GM12874 (cell line): Measurements from ENCODE around the gene OR9Q1.

Experiments used
- TF ChIP-seq, protein P1 (sequence below): IDR thresholded peaks from 2 replicates; pipeline ENCODE4 v1.5.1; 2011; ENCODE audit warnings: low read depth, mild to moderate bottlenecking, control low read depth, low read length, moderate library complexity; ENCODE audit not compliant: insufficient read depth

OR9Q1 gene

DNA sequence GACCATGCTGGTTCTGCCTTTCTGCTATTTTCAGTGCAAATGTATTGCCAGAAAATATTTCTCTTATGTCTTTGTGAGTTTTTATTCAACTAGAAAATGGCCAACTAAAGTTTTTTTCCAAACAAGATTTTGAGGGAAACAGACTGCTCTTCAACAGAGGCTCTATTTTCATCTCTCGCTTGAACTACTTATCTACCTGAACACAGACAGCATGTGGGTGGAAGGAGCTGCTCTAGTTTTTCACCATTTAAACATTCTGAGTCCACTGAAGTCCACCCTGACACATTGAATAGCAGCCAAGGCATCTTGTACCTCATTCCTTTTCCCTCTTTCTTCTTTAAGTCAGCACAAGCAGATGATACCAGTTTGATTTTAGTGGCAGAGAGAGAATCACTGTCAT is 111.5 kb downstream of the OR9Q1 start:
- TF ChIP-seq, protein P1, sequence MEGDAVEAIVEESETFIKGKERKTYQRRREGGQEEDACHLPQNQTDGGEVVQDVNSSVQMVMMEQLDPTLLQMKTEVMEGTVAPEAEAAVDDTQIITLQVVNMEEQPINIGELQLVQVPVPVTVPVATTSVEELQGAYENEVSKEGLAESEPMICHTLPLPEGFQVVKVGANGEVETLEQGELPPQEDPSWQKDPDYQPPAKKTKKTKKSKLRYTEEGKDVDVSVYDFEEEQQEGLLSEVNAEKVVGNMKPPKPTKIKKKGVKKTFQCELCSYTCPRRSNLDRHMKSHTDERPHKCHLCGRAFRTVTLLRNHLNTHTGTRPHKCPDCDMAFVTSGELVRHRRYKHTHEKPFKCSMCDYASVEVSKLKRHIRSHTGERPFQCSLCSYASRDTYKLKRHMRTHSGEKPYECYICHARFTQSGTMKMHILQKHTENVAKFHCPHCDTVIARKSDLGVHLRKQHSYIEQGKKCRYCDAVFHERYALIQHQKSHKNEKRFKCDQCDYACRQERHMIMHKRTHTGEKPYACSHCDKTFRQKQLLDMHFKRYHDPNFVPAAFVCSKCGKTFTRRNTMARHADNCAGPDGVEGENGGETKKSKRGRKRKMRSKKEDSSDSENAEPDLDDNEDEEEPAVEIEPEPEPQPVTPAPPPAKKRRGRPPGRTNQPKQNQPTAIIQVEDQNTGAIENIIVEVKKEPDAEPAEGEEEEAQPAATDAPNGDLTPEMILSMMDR: no peak

DNA sequence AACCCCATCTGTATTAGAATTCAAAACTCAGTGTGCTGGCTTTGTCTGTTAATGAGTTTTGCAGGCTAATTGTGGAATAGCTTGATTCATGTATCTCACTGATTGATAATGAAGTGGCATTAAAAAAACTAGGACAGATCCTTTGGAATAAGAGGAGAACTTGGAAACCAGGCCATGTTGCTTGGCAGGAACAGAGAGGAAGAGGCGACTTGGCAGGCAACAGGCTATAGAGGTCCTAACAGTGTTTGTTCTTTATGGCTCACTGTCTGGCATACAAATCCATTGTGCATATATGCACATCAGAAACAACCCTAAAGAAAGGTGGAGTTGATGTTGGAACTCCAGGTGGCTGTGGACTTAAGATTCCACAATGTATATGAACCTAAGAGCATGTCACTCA is 119.1 kb downstream of the OR9Q1 start:
- TF ChIP-seq, protein P1: no peak

DNA sequence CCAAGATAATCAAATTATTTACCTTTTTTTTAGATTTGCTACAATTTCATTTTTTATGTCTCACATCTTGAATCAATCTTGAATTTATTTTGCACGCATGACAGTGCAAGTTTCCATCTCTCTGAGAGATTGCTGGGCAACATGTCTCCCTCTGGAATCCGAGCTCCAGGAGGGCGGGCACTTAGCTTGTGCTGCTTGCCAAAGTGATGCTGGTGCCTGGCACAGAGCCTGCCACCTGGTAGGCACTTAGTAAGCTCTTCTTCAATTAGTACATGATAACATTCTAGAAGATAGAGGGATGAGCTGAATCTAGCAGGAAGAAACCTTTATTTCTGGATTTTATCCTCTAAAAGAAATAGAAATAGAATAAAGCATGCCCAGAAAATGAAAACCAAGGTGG is 129.1 kb downstream of the OR9Q1 start:
- TF ChIP-seq, protein P1: no peak

DNA sequence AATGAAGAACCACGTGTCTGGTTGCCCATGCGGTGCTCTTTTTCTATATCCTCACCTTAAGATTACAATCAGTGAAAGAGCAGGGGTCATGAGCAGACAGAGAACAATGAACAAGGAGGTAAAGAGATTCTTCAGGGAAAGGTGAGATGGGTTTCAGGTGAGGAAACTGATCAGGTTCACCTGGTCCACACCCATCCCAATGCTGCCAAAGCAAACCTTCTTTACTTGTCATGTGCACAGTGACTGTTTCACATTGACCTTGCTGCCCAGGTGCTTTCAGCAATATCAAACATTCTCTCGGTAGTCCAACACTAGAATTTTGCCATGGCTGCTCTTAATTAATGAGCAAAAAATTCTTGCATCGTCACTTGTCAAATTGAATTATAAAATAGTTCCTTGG is 140.7 kb downstream of the OR9Q1 start:
- TF ChIP-seq, protein P1: no peak

DNA sequence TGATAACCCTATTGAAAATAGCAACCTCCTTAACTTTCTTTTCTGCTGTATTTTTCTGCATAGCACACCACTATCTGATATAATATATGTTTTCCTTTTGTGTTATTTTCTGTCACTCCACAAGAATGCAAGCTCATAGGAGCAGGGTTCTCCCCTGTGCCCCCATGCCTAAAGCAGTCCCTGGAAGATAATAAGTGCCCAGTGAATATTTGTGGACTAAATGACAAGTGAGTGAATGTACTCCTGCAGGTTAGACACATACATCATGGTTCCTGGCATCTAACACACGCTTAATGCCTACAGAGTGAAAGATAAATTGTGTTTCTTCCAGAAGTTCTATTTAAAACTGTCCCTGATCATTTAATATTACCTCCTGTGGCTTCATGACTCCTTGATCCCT is 141.3 kb downstream of the OR9Q1 start:
- TF ChIP-seq, protein P1: no peak

DNA sequence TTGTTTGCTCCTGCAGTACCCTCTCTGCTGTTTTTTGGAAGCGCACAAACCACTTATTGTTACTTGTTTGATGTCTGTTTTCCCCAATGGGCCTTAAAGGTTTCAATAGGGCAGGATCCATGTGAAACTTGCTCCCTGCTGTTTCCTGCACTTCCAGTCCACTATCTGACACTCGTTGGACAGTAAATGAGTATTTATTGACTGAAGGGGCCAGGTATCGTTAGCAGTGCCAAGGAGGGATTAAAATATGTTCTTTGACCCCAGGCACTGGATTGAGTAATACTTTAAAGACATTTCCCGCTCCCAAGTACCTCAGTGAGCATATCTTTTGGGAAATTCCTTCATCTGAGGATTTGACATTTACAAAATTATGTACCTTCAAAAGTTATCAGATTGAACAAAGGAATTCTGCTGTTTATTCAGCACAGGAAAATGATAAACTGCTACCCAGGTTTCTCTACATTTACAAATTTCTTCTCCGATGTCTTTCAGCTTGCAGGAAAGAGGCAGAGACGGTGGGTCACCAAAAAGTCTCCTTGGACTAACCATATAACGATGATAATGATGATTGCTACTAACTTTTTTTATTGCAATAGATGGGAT is 141.9 kb downstream of the OR9Q1 start:
- TF ChIP-seq, protein P1: no peak

DNA sequence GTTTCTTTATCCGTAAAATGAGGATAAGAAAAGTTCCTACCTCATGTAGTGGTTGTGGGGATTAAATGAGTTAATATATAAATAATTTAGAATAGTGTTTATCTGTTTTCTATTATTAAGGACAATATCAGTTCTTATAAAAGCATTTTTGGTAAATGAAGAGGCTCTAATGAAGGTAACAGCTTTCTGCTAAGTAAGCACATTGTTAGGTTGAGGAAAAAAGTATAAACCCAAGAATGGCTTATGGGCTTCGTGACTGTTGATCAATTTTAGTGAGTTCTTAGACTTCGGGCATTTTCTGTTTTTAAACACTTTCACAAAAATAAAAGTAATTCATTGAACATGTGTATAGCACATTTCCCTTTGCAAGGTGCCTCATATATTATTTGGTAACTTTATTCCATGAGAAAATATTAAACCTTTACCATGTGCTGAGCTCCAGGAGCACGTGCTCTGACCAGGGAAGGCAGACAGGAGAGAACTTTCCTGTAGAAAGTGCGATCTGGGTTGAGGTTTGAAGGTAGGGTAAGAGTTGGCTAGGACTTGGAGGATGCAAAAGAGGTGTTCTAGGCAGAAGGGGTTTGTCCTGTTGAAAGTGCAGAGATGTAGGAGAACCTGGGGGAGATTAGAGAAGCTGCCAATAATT is 153.9 kb downstream of the OR9Q1 start:
- TF ChIP-seq, protein P1: no peak

DNA sequence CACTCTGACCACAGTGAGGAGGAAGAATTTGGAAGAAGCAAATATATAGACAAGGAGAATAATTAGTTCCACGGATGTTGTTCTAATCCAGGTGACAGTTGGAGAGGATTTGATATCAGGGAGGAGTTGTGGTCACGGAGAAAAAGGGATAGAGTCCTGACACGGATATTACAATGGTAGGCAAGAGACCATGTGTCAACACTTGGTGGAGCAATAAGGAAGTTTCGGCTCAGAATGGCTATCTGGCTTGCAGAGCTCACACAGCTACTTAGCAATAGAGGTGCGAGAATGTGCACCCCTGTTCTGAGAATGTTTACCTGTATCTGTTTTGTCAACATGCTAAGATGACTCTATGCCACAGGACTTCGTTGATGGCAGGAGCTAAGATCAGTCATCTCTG is 154.8 kb downstream of the OR9Q1 start:
- TF ChIP-seq, protein P1: no peak
